Measurements from ENCODE around the gene OR5H6. TPM values are rescaled to one million over a fixed set of nuclear protein-coding genes. Genes with fewer than 3 reads are reported as not detected.

The OR5H6 gene
- total RNA-seq, 1 donor from 2014 or later, result not detected

Other genes starting within 250 kb of the OR5H6 start
- not detected in 2 replicates for gene GABRR3, start 228.9 kb upstream of the OR5H6 start, total RNA-seq
- not detected in 2 replicates for gene OR5AC2, start 177.1 kb upstream of the OR5H6 start, total RNA-seq
- not detected in 2 replicates for gene OR5H1, start 133.5 kb upstream of the OR5H6 start, total RNA-seq
- gene OR5H14, start 116.8 kb upstream of the OR5H6 start, total RNA-seq, result not detected in 2 replicates
- gene OR5H15, start 97.5 kb upstream of the OR5H6 start, total RNA-seq, result not detected in 2 replicates
- not detected in 2 replicates for gene OR5H2, start 18.3 kb downstream of the OR5H6 start, total RNA-seq
- not detected in 2 replicates for gene OR5K4, start 89.6 kb downstream of the OR5H6 start, total RNA-seq
- gene OR5K3, start 126.4 kb downstream of the OR5H6 start, total RNA-seq, result not detected in 2 replicates
- not detected in 2 replicates for gene OR5K1, start 199.0 kb downstream of the OR5H6 start, total RNA-seq
- not detected in 2 replicates for gene OR5K2, start 233.4 kb downstream of the OR5H6 start, total RNA-seq

Data from kidney epithelial cell (primary cell).